Activated T-cell treated with anti-CD3 and anti-CD28 coated beads for 24 hours (primary cell): Measurements from ENCODE around the gene ENDOD1.

ENCODE experiments used
- DNase-seq: peaks from one replicate; pipeline ENCODE4 v3.0.0-alpha.2; 2020; ENCODE audit warnings: low read depth

The ENDOD1 gene

DNA sequence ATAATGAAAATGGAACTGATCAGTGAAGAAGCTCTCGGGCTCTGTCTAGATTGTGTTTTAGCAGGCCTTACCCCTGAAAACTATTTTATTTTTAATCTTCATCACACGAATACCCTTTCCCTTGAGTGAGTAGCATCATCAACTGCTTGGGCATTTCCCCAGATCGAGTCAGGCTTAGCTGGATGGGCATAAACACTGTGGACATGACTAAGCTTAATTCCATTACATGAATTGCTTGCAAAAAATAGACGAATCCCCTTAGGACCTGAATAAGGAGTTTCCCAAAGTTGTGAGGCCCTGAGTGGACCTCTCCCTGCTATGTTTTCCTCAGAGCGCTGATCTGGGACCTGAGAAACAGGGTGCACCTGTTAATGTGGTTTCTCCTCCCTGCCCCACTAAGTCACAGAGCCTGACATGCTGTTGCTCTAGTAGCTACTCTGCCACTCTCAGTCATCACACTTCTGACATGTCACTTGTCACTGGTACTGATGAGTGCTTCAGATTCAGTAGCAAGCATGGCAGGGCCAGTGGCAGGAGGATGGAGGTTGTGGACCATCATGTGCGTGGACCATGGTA, 53.5 kb downstream of the ENDOD1 start:
- DNase-seq: no peak

DNA sequence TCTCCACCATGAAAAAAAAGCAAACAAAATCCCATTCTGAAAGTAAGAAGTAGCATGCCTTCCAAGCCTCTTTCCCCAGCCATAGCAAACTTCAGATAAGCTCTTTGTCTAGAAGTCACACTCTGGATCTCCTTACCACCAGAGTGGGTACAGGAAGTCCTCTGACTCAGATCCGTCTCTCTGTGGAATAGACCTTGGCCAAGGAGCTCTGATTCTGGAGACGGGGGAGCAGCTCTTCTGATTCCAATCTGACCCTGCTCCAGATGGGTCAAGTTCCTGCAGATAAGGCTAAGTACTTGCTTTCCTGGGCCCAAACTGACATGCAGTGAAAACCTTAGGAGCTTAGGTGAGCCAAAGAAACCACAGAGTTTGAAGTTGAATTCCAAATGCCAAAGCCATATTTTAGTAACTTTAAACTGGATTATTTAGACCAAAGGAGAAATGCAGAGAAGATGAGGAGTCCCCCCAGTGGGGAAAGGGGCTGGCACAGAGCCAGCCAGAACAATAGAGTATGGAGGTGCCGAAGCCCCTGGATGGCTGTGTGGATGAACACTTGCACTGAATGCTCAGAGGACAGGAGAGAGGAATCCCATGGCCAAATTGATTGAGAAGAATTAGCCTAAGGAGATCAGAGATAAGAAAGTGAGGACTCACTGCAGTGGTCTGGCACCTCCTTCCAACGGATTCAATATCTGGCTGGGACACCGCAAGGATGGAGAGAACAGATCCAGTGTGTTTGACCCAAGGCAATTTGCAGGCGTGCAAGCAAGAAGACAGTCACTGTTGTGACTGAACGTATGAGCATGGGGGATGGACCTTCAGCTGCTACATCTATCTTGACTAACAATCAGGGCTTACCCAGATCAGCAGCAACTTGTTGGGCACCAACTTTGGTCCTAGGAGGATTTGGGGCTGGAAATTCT, 54.9 kb downstream of the ENDOD1 start:
- no peak for DNase-seq

DNA sequence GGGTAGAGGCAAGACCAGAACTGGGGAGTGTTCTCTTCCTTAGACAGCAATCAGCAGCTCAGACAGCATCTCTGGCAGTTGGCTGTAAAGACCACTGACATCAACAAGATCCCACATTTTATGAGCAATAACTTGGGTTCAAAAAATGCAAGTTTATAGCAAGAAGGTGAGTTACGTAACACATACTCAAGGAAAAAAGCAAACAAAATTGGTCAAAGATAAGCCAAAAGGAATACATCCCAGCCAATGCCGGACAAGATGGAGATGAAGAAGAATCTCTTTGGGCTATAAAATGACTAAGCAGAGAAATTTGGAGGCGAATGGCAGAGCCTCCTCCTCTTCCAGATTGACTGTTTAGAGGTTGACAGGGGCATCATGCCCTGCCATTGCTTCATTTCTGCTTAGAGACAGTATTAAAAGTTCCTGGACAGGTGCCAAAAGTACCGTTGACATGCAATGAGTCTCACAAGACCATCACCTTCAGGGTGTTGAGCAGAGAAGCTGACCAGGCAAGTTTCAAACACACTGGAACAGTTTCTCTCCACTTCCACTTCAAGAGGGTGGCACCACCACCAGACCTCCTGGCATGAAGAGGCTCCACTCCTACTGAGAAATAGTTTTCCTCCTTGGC, 55.9 kb downstream of the ENDOD1 start:
- no peak for DNase-seq

DNA sequence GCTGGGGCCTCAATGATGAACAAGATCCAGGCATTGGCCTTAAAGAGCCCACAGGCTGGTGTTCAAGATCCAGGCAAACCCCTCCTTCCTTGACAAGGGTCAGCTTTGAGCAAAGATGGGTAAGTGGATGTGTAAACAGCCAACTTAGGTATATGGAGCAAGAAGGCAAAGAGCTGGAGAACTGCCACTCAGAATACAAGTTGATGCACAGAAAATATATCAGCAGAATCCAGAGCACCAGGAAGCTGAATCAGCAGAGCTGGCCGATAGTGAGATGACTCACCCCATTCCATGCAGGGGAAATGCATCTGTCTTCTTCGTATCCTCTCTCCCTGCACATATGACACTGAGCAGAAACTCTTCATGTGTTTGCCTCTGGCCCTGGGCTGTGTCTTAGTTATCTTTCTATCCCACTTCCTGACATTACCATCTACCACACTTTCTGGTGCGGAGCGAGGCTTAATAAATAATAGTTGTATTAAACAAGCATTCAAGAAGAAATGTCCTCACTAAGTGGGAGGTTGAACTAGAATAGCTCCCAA, 57.8 kb downstream of the ENDOD1 start:
- DNase-seq: no peak

DNA sequence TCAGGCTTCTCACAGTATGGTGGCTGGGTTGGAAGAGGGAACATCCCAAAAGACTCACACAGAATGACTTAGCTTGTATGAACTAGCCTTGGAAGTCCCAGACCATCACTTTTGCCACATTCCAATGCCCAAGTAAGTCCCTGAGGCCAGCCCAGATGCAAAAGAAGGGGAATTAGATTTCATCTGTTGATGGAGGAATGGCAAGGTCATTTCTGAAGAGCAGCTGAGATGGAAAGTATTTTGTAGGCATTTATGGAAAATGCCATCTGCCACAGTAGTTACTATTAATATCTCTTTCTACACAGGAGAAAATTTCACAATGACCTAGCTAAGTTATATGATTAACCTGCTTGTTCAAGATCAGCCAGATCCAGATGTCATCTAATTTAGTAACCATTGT, 58.8 kb downstream of the ENDOD1 start:
- DNase-seq: no peak

DNA sequence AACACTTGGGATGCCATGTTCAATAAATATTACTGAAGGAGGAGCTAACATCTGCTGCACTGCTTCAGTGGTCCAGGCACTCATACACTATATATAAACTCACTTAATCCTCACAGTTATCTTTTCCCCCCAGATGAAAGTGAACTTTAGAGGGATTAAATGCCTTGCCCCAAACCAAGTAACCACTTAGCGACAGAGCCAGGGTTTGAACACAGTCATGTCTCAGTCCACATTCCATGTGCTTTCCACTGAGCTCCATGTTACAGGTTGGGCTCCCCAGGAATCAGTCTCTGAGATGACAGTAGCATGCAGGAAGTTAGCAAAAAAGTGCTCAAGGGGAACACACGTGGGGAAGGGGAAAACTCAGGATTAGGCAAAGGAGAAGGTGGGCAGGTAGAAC, 59.3 kb downstream of the ENDOD1 start:
- no peak for DNase-seq

DNA sequence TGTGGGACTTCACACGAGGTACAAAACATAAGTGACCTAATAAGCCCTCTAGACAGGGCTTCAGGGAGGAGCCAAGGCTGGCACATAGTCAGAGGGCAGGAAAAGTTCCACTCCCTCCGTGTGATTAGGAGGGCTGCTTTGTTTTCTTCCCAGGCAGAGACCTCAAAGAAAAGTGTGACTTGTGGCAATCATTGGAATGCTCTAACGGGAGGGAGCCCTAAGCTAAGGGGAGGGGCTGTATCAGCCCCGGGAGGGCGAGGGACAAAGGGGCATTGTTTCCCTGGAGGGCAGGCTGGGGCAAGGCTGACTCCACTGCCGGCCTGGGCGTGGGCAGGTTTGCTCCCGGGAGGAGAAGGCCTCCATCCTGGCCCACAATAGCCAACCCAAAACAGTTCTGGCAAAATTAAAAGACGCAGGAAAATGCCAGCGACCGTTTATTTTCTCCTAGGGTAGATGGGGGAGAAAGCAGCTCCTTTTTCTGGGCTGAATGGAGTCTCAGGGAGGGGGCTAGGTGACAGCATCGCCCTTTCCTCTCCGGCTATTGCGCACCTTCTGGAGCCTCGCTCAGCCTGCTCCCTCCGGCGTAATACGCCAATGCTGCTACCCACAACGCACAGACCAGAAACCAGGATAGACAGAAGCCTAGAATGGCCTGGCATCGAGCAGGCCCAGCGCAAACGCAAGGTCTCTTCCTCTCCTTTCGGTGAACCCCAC, 60.2 kb downstream of the ENDOD1 start:
- no peak for DNase-seq

DNA sequence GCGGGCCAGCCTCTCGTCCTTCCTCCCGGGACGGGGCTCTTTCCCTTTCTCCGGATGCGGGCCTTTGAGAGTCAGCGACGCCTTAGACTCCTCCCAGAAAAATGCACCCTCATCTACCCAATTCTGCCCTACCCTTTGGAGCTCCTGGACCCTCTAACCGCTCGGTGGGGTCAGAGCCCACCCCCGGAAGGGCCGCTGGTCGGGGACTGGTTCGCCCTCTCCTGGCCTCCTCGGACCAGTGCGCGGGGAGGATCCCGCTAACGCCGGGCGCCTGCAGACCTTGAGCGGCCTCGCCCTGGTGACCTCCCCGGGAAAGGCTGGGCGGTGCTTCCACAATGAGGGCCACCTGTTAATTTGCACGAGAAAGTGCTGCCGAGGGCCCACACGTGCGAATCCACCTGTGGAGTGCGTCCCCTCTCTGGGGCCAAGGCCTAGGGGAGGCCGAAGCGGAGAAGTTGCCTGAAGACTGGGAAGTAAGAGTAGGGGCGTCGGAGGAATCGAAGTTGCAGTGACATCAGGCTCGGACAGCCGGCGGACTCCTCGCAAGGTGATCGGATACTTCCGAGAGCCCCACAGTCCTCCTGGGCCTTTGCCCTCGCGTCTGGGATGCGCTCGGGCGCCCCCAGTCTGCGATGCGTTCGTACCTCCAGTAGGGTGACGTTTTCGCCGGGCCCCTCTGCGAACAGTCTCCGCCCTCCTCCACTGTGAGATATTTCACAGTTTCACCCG, 61.5 kb downstream of the ENDOD1 start:
- DNase-seq: peak; percentile 89

DNA sequence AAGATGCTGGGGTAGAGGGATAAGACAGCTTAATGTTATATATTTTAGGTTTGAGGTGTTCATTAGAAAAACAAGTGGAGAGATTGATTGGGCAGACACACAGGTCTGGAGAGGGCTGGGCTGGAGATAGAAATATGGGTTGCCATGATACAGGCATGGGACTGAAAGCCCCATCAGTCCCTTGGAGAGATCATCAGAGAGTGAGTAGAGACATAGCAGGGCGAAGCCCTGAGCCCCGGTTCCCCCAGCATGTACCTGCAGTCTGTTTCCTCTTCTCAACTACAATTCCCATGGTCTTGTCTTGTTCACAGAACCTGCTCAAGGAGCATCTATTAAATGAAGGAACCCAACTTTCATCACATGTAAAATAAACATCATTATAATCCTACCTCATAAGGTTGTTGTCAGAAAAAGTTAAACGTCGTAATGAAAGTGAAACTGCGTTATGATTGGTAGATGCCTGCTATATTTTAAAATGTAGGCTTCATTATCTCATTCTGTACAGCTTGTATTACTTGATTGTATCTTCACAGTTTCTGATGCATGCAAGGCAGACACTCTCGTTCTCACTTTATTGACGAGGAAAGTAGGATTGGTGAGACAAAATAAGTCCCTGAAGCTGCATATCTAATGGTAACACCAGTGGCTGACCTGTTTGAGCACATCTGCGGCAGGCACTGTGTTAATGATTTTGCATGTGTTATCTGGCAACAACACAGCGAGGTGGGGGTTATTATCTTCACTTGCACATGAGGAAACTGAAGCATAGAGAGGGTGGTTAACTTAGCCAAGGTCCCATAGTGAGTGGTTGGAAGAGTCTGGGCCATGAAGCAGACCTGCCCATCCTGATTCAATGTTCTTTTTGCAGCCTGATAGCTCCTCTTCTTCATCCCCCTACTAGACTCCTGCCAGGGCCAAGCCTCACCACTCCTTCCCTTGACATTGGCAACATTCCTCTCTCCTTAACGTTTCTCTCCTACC, 63.5 kb downstream of the ENDOD1 start:
- DNase-seq: peak; percentile 40

DNA sequence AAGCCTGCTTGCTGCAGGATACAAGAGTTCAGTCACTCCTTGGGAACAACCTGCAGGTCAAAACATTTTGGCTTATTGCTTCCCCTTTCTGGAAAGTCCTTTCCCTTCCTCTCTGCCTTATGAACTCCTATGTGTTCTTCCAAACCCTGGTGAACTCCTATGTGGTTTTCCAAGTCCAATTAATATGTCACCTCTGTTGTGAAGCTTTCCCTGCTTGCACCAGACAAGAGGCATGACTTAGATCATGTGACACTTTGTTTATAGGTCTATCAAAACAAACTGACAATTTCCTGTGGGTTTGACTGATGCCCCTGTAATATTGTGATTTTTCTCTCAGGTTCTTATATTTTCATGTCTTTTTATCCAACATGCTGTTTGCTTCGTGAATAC, 64.2 kb downstream of the ENDOD1 start:
- no peak for DNase-seq

DNA sequence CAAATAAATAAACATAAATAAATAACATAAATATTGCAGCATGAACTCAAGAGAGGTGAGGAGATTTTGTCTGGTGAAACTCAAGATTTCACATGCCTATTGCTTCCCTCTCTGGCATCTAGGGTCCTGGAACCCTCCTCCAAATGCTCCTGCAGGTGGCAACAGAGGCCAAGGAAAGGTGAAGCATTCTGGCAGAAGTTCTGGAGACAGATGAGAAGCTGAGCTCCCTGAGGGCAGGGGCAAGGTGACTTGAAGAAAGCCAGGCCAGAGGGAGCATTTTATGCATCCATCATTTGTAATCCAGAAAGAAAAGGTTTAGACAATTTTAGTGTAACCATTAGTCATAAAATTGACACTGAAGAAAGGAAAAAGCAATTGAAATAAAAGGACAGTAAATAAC, 64.9 kb downstream of the ENDOD1 start:
- peak; percentile 54 for DNase-seq

DNA sequence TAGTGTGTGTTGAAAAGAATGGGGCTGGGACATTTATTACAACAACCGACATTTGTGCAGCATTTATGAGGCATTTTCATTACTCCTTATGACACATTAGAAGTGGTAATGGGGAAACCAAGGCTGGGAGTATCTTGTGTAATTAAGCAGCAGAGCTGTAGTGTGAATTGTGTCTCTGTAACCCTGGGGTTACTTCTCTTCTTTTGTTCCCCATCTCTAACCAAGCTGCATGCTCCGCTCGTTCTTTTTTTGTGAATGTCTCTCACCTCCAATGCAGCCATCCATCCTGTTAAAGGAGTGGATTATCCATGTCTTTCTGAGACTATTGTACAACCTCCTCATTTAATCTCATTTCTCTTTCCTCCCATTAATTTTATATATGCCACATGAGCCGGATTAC, 65.7 kb downstream of the ENDOD1 start:
- no peak for DNase-seq

DNA sequence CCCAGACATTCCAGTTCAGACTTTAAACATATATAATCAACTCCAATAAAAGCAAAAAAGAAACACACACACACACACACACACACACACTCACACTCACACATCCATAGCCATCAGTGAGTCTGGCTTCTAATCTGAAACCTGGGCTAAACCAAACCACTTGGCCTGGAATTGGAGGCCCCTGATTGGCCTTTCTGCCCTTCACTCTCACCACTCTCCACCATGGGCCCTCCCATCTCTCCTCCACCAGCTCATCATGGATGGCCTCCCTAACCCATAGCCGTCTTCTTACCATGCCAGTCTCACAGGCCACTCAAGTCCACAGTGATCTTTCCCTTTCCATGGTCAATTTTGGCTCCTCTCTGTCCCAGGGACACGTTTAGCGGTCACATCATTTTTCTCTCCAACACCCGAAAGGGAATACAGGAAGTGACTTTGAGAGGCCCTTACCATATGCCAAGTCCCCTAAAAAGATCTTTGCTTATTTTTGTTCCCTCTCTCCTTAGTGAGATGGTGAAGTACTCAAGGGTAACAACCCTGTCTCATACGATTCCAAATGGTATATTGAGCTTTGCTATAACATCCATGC, 66.6 kb downstream of the ENDOD1 start:
- no peak for DNase-seq

DNA sequence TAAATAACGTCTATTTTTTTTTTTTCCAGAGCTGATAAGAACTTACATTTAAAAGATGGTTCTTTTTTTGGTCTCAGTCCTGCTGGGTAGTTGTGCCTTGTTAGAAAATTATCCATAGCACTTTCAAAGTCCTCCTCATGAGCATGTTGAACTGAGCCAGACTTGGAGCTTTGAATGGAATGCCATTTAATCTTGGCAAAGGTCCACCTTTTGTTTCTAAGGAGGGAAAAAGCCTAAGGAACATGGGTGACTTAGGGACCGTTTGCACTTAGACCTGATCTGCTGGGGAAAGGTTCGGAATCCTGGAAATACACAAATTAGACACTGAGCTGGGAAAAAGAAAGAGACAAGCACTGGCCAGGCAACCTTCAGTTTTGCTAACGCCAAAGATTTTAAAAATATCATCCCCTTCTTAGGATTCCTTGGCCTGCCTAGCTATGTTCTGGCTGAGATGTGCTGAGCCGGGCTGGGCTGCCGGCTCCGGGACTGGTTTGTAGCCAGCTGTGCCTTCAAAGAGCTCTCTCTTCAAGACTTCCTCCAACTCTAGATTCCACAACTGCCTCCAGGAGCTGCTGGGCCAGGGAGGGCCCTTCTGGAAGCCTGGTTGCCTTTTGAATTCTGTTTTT, 67.4 kb downstream of the ENDOD1 start:
- no peak for DNase-seq

DNA sequence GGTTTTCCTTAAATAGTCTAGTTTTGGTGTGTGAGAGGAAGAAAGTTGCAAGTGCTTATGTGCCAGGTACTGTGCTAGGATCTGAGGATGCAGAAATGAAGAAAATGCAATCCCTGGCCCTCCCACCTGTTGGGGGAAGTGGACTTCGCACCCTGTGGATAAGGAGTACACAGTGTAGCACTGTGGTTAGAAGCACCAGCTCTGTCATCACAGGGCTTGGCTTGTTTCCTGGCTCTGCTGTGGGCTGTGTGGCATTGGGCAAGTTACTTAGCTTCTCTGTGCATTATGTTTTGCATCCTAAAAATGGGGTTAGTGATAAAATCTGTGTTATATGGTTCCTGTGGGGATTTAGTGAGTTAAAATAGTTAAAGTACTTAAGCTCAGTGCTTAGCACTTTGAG, 68.2 kb downstream of the ENDOD1 start:
- DNase-seq: no peak

DNA sequence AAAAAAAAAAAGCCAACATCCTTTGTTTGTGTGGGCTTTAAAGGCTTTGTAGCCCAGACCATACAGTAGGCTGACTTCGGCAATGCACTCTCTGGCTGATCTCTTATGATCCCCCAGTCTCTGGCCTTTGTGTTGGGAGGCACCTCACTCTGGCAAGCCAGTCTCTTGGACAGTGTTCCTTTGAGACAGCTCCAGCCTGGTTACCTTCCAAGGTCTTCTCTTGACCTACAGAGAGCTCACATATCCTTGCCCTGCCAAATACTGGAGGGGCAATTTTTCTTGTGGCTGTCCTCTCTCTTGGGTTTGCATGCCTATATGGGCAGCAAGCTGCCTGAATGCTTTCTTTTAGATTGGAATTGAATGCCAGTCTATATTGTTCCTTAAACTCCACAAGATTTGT, 71.6 kb downstream of the ENDOD1 start:
- DNase-seq: no peak

DNA sequence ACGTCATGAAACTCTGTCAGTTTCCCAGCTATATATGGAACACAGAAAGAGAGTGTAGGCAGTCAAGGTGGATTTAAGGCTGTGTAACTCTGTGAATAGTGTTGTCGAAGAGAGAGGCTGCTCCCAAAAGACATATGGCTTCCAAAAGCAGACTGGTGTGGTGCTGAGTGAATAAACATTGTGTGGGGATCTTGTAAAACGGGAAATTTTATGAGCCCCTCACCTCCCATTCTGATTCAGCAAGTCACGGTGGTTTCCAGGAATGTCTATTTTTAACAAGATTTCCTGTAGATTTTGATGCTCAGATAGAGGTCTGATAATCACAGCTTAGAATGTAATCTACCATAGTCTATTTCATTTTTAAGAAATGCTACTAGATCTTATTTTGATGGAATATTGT, 73.5 kb downstream of the ENDOD1 start:
- DNase-seq: no peak

DNA sequence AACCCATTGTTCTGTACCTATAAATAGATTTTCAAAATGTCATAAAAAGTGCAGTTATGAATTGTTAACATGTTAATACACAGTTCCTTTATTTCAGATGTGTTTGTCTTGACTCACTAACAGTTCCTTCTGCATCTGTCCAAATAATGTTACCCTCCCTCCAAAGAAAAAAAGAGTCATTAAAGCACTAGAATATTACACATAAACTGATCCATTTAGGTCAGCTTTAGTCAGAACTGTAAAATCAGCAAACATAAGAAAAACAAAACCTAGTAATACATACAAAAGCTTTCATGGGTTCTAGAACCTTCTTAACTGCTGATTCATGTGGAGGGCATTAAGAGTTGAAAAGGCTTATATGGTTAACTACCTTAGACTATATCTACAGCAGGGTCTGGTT, 76.0 kb downstream of the ENDOD1 start:
- DNase-seq: no peak

DNA sequence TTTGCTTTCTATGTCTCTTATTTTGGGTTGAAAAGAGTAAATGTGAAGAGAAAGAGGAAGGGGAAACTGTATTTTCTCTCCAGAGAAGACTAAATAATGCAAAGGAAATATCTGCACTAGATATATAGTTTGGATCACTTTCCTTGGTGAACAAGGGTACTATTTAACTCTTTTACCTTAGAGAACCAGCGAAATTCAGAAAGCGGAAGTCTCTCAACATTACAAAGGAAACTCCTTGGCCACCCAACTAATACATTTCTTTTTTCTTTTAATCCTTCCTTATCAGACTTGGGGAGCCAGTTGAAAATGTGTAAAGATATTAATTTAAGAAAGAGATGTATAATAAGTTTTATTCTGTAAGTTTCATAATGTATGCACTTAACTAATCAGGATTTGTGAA, 77.1 kb downstream of the ENDOD1 start:
- no peak for DNase-seq

DNA sequence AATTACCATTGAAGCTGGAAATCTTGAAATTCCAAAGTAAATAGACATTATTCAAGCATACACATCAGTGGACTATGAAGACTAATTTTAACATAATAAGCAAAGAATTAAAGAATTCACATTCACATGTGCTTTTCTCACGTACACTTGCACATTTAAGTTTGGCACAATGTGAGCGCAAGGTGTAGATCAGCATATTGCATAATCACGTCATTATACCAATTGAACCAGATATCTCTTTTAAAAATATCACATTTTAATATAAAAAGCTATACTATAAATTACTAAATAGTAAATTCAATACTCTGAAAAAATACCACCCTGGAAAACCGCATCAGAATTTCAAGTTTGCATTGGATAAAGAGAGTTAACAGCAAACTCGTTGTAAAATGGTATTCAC, 80.6 kb downstream of the ENDOD1 start:
- DNase-seq: no peak
